ENCODE results near the gene HS3ST4. TPM values are rescaled to one million over a fixed set of nuclear protein-coding genes. Genes with fewer than 3 reads are reported as not detected.

Gene HS3ST4
- total and polyA plus RNA-seq, 2 donors (not counting 3 experiments of a cell fraction or from before 2014, with no cell fraction given), result not detected

- H3K4me1 ChIP-seq (ENCODE audit: control insufficient read depth, extremely low read depth, insufficient read depth, low read length), result no peaks in the 10 kb centered on the region
- no peak overlapping the region for H3K4me2 ChIP-seq (ENCODE audit: insufficient read depth, low read length)
- no peaks in the 10 kb centered on the region for H3K9me3 ChIP-seq (replicated peaks; ENCODE audit: control insufficient read depth, insufficient read depth, low read length)
- DNase-seq (ENCODE audit: low read depth, low spot score), result no peak
- ChIA-PET POLR2A (no interaction called here), CTCF (no interaction called here)
- intact Hi-C loops (cut with micrococcal nuclease) (no loop called here), dilution Hi-C loops (cut with MboI; ENCODE audit: extremely low pct_ligation_motif_present, low sequenced_read_pairs) (no loop called here)
- BruUV-seq (replicated peaks), result no TSS peak
- no peak overlapping the region for H3K9ac ChIP-seq (replicated peaks; ENCODE audit: extremely low read depth, insufficient read depth, low read length)
- H3K4me3 ChIP-seq (replicated peaks in 1 of 3; ENCODE audit: insufficient read depth in 1 of 3, low read depth in 1 of 3, low read length in 3 of 3), result no peak overlapping the region
- no peaks in the 10 kb centered on the region for H3K79me2 ChIP-seq (ENCODE audit: control insufficient read depth, insufficient read depth, low read length)
- FAIRE-seq, result no peak
- TF ChIP-seq CTCF (IDR thresholded peaks at IDR 0.05; ENCODE audit: extremely low read depth in 1 of 2, insufficient read depth in 1 of 2, low read depth in 1 of 2, low read length in 2 of 2) (no peak), POLR2AphosphoS5 (IDR thresholded peaks at IDR 0.05; ENCODE audit: insufficient read depth, low read depth, low read length) (no peak), EZH2 (IDR thresholded peaks at IDR 0.05; ENCODE audit: borderline replicate concordance, low read depth, low read length, severe bottlenecking) (no peak), GATA2 (IDR thresholded peaks at IDR 0.05; ENCODE audit: insufficient read depth, insufficient read length, low read depth, low read length) (no peak), MAX (IDR thresholded peaks at IDR 0.05; ENCODE audit: insufficient read depth, insufficient read length) (no peak), JUN (IDR thresholded peaks at IDR 0.05; ENCODE audit: borderline replicate concordance, insufficient read depth, insufficient read length, low read depth) (no peak), FOS (IDR thresholded peaks at IDR 0.05; ENCODE audit: borderline replicate concordance, insufficient read depth, low read length) (no peak), MYC (IDR thresholded peaks at IDR 0.05; ENCODE audit: low read depth, low read length) (no peak), POLR2A (IDR thresholded peaks at IDR 0.05; ENCODE audit: low read depth, low read length) (no peak)
- no peaks in the 10 kb centered on the region for H3K27me3 ChIP-seq (ENCODE audit: control insufficient read depth in 2 of 2, insufficient read depth in 2 of 2, low read length in 2 of 2)
- H2AFZ ChIP-seq (ENCODE audit: low read depth, low read length), result no peak overlapping the region
- H3K36me3 ChIP-seq (ENCODE audit: control insufficient read depth in 2 of 2, extremely low read depth in 1 of 2, insufficient read depth in 2 of 2, low read length in 2 of 2), result no peaks in the 10 kb centered on the region
- no peaks in the 10 kb centered on the region for H4K20me1 ChIP-seq (replicated peaks; ENCODE audit: control insufficient read depth, extremely low read depth, insufficient read depth, low read length)
- no peak overlapping the region for H3K27ac ChIP-seq (ENCODE audit: insufficient read depth, low read depth, low read length)
- no peaks in the 10 kb centered on the region for H3K9me1 ChIP-seq (replicated peaks; ENCODE audit: control insufficient read depth, extremely low read depth, insufficient read depth, low read length)
Observed at GRCh38 chr16:25713785-25714570, 22.2 kb downstream of the HS3ST4 start.

Data from endothelial cell of umbilical vein (primary cell).